A549 (cell line): ENCODE data around the gene NOS3. TPM values are rescaled to one million over a fixed set of nuclear protein-coding genes. Genes with fewer than 3 reads are reported as not detected.

Experiments used
- ATAC-seq, 2 experiments: fragments of 200-7000 bp in 1 of 2; fragments of >200 bp in 1 of 2; cut with Nextera tagmentation in 1 of 2; cut with Tn5 transposase in 1 of 2; 3 replicates each; pipeline versions ENCODE4 v1.8.0 to v1.9.1; 2018 to 2020; ENCODE audit warnings: mild to moderate bottlenecking in 1 of 2, moderate library complexity in 1 of 2
- CTCF ChIA-PET: fragments of 300-600 bp; sonication (Branson Sonifier 250); formaldehyde crosslinking; extraction: SDS; loops from one replicate; lab custom pipeline; 2021; ENCODE audit warnings: antibody characterized with exemption, inconsistent platforms; lab: Yijun Ruan, JAX
- POLR2A ChIA-PET: fragments of 350-600 bp; formaldehyde crosslinking; extraction: SDS; loops from one replicate; lab custom pipeline; 2021; ENCODE audit warnings: antibody characterized with exemption, inconsistent platforms; lab: Yijun Ruan, JAX
- DNase-seq, 2 experiments: peaks; one replicate each; pipeline versions ENCODE4 v3.0.0 to v3.0.0-alpha.2; 2011 to 2016; ENCODE audit warnings: low read depth in 1 of 2, low spot score in 1 of 2
- FAIRE-seq: peaks from 2 replicates; lab custom pipeline; 2011; peaks lifted over from hg19 to GRCh38; lab: Jason Lieb, UNC
- H3K27ac ChIP-seq, 2 experiments: fragments of >200 bp; sonication (Bioruptor Twin); formaldehyde crosslinking; 3 replicates each; pipeline ENCODE4 v1.5.1; 2016 to 2017
- H3K4me1 ChIP-seq: fragments of >200 bp; sonication (Bioruptor Twin); formaldehyde crosslinking; 3 replicates; pipeline ENCODE4 v1.6.1; 2016
- H3K4me2 ChIP-seq: fragments of >200 bp; sonication (Bioruptor Twin); formaldehyde crosslinking; 3 replicates; pipeline ENCODE4 v1.6.1; 2016
- H3K4me3 ChIP-seq: fragments of >200 bp; sonication (Bioruptor Twin); formaldehyde crosslinking; 3 replicates; pipeline ENCODE4 v1.5.1; 2016
- H3K9me3 ChIP-seq: fragments of >200 bp; sonication (Bioruptor Twin); formaldehyde crosslinking; 3 replicates; pipeline ENCODE4 v1.6.1; 2016
- CHD4 ChIP-seq: fragments of 200-600 bp; sonication (generic); IDR thresholded peaks from 2 replicates; pipeline ENCODE4 v1.6.1; 2016; ENCODE audit warnings: antibody characterized with exemption, mild to moderate bottlenecking, borderline replicate concordance
- EHF ChIP-seq: fragments of 250-450 bp; sonication (Bioruptor Pico); IDR thresholded peaks from 2 replicates; pipeline ENCODE4 v1.5.0; 2020; ENCODE audit warnings: mild to moderate bottlenecking
- EP300 ChIP-seq, 2 experiments: fragments of >200 bp; sonication (Bioruptor Twin); formaldehyde crosslinking; IDR thresholded peaks; 2 replicates in 1 of 2; 3 replicates in 1 of 2; pipeline ENCODE4 v1.6.1; 2016 to 2017
- ESRRA ChIP-seq: fragments of 150-350 bp; IDR thresholded peaks from 2 replicates; pipeline ENCODE4 v1.6.1; 2014; ENCODE audit warnings: mild to moderate bottlenecking, low read length, borderline replicate concordance
- FOSB ChIP-seq: fragments of 250-450 bp; sonication (Bioruptor Pico); IDR thresholded peaks from 2 replicates; pipeline ENCODE4 v1.5.0; 2020; ENCODE audit warnings: mild to moderate bottlenecking, moderate library complexity
- FOXS1 ChIP-seq: fragments of 250-450 bp; sonication (Bioruptor Pico); IDR thresholded peaks from 2 replicates; pipeline ENCODE4 v1.5.0; 2020; ENCODE audit warnings: mild to moderate bottlenecking, moderate library complexity
- HEYL ChIP-seq: fragments of 250-450 bp; sonication (Bioruptor Pico); IDR thresholded peaks from 2 replicates; pipeline ENCODE4 v1.8.0; 2021; ENCODE audit warnings: mild to moderate bottlenecking, moderate library complexity
- JUNB ChIP-seq: fragments of >200 bp; sonication (Bioruptor Twin); formaldehyde crosslinking; IDR thresholded peaks from 2 replicates; pipeline ENCODE4 v1.6.1; 2016
- MAX ChIP-seq: IDR thresholded peaks from 2 replicates; pipeline ENCODE4 v1.6.1; 2012
- NR3C1 ChIP-seq: fragments of >200 bp; sonication (Bioruptor Twin); formaldehyde crosslinking; IDR thresholded peaks from 3 replicates; pipeline ENCODE4 v1.6.1; 2017
- RAD21 ChIP-seq, 2 experiments: fragments of >200 bp in 1 of 2; sonication (Bioruptor Twin) in 1 of 2; formaldehyde crosslinking in 1 of 2; IDR thresholded peaks in 1 of 2; conservative IDR thresholded peaks in 1 of 2; 2 replicates in 1 of 2; 3 replicates in 1 of 2; pipeline ENCODE4 v1.6.1; 2012 to 2018; ENCODE audit warnings: inconsistent platforms in 1 of 2
- RARB ChIP-seq: fragments of 250-450 bp; sonication (Bioruptor Pico); IDR thresholded peaks from 2 replicates; pipeline ENCODE4 v1.8.0; 2021; ENCODE audit warnings: mild to moderate bottlenecking, moderate library complexity
- RNF2 ChIP-seq: fragments of 200-600 bp; sonication (generic); IDR thresholded peaks from 2 replicates; pipeline ENCODE4 v1.6.1; 2016; ENCODE audit warnings: low read depth, mild to moderate bottlenecking, antibody characterized with exemption, moderate library complexity, borderline replicate concordance
- TFCP2L1 ChIP-seq: fragments of 250-450 bp; sonication (Bioruptor Pico); IDR thresholded peaks from 2 replicates; pipeline ENCODE4 v1.5.0; 2021; ENCODE audit warnings: mild to moderate bottlenecking
- USF2 ChIP-seq: fragments of 450-650 bp; IDR thresholded peaks from 2 replicates; pipeline ENCODE4 v1.6.1; 2014; ENCODE audit warnings: antibody characterized with exemption
- ZFP36 ChIP-seq: fragments of 450-650 bp; IDR thresholded peaks from 2 replicates; pipeline ENCODE4 v1.6.1; 2014; ENCODE audit warnings: borderline replicate concordance; ENCODE audit not compliant: partially characterized antibody
- WGBS: methylation state at CpG from one replicate; pipeline ENCODE4 v1.1.6; 2017; ENCODE audit errors: missing lambda C conversion rate; 5-methylcytosine and 5-hydroxymethylcytosine counted together
- polyA plus RNA-seq, 4 experiments: library from polyadenylated mRNA; depleted of rRNA in 3 of 4; stranded (reverse); fragments of >200 nt; fragmentation: RNase III in 1 of 4; extraction: RNeasy Plus Mini Kit Qiagen cat#74134 plus additional on column Dnase treatment in 1 of 4; gene quantifications; 2 replicates in 3 of 4; 3 replicates in 1 of 4; pipeline ENCODE4 v1.2.3, GENCODE V29; 2011 to 2017
- TF ChIP-seq, protein P1 (sequence below): IDR thresholded peaks from 2 replicates; pipeline ENCODE4 v1.6.1; 2012
- TF ChIP-seq, protein P2 (sequence below): fragments of 150-350 bp; IDR thresholded peaks from 2 replicates; pipeline ENCODE4 v1.6.1; 2014; ENCODE audit warnings: low read depth, mild to moderate bottlenecking, low read length

NOS3 gene
- polyA plus RNA-seq, 2 of the 4 experiments (the other 2 are of a cell fraction), result 0.52 to 0.71 TPM

- H3K4me1 ChIP-seq, result peaks cover 2% of the 10 kb centered on the region
- ATAC-seq (no peak), DNase-seq (no peak), FAIRE-seq (no peak)
- ChIA-PET CTCF (interaction anchor here (0.6 to 2.6 kb wide), 5 partner anchors 18 to 141 kb away, joined by 3 to 11 read pairs (median 3); no protein-coding TSS in a partner anchor), POLR2A (no interaction called here)
- no peak overlapping the region for H3K27ac ChIP-seq
- no peaks in the 10 kb centered on the region for H3K9me3 ChIP-seq
- H3K4me2 ChIP-seq, result no peak overlapping the region
- 50% methylated on average over 8 of the region's 11 CpGs for WGBS
- TF ChIP-seq CHD4 (no peak), NR3C1 (no peak), ZFP36 (no peak), EP300 (IDR thresholded peaks at IDR 0.05) (no peak)
- H3K4me3 ChIP-seq, result no peak overlapping the region
Measured at GRCh38 chr7:150970424-150970823, 20.4 kb upstream of the NOS3 start.

GRCh38 chr7:150971242-150972022 lies 19.4 kb upstream of the NOS3 start:
- ChIA-PET CTCF (interaction anchor here (0.8 to 2.6 kb wide), 3 partner anchors 17 to 140 kb away, joined by 3 to 11 read pairs (median 3); no protein-coding TSS in a partner anchor), POLR2A (no interaction called here)
- TF ChIP-seq RARB (CRISPR knock-in tag), result no peak
- TF ChIP-seq, protein P1, sequence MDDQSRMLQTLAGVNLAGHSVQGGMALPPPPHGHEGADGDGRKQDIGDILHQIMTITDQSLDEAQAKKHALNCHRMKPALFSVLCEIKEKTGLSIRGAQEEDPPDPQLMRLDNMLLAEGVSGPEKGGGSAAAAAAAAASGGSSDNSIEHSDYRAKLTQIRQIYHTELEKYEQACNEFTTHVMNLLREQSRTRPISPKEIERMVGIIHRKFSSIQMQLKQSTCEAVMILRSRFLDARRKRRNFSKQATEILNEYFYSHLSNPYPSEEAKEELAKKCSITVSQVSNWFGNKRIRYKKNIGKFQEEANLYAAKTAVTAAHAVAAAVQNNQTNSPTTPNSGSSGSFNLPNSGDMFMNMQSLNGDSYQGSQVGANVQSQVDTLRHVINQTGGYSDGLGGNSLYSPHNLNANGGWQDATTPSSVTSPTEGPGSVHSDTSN, result no peak
- TF ChIP-seq RAD21 (conservative IDR thresholded peaks at IDR 0.05 in 1 of 2, IDR thresholded peaks at IDR 0.05 in 1 of 2), result no peak
- no peak for TF ChIP-seq USF2
- TF ChIP-seq MAX, result no peak
- no peak overlapping the region for H3K4me3 ChIP-seq
- no peak for FAIRE-seq
- DNase-seq, result no peak
- WGBS, result 62% methylated on average over 11 of the region's 16 CpGs
- no peak overlapping the region for H3K27ac ChIP-seq
- peaks cover 10% of the 10 kb centered on the region for H3K4me1 ChIP-seq
- H3K9me3 ChIP-seq, result no peaks in the 10 kb centered on the region
- no peak for ATAC-seq
- H3K4me2 ChIP-seq, result no peak overlapping the region

- DNase-seq, result no peak
- peaks cover 12% of the 10 kb centered on the region for H3K4me1 ChIP-seq
- POLR2A ChIA-PET, result no interaction called here
- FAIRE-seq, result no peak
- TF ChIP-seq TFCP2L1 (CRISPR knock-in tag) (no peak), EHF (CRISPR knock-in tag) (no peak), HEYL (no peak), FOXS1 (CRISPR knock-in tag) (no peak), JUNB (no peak), RNF2 (no peak), ESRRA (no peak), FOSB (no peak)
- TF ChIP-seq, protein P2, sequence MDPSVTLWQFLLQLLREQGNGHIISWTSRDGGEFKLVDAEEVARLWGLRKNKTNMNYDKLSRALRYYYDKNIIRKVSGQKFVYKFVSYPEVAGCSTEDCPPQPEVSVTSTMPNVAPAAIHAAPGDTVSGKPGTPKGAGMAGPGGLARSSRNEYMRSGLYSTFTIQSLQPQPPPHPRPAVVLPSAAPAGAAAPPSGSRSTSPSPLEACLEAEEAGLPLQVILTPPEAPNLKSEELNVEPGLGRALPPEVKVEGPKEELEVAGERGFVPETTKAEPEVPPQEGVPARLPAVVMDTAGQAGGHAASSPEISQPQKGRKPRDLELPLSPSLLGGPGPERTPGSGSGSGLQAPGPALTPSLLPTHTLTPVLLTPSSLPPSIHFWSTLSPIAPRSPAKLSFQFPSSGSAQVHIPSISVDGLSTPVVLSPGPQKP, result no peak
- 76% methylated on average over 12 of the region's 12 CpGs for WGBS
- ATAC-seq, result no peak
- no peak overlapping the region for H3K4me3 ChIP-seq
- H3K27ac ChIP-seq, result no peak overlapping the region
- no peaks in the 10 kb centered on the region for H3K9me3 ChIP-seq
- CTCF ChIA-PET, result interaction anchor here (2.6 kb wide), 1 partner anchor 47 kb away, joined by 11 read pairs; no protein-coding TSS in a partner anchor
- H3K4me2 ChIP-seq, result no peak overlapping the region
Measured at GRCh38 chr7:150972023-150972468, 18.8 kb upstream of the NOS3 start.
